Right cardiac atrium (tissue), 5 donors: ENCODE measurements around the gene BCR. TPM values are rescaled to one million over a fixed set of nuclear protein-coding genes. Genes with fewer than 3 reads are reported as not detected.

Experiments
- ATAC-seq, 2 donors: fragments of 200-7000 bp; cut with Tn5 transposase; one replicate each; pipeline versions ENCODE4 v1.8.0 to v1.9.1; 2020; ENCODE audit warnings: moderate library complexity in 2 of 2, mild to moderate bottlenecking in 1 of 2
- DNase-seq, 3 donors: peaks; one replicate each; pipeline ENCODE4 v3.0.0-alpha.2; 2020
- H3K27ac ChIP-seq: one replicate; pipeline ENCODE4 v1.5.1; 2013; ENCODE audit warnings: mild to moderate bottlenecking, low read length, control low read depth, moderate library complexity
- H3K27me3 ChIP-seq: one replicate; pipeline ENCODE4 v1.6.1; 2013; ENCODE audit not compliant: control insufficient read depth, insufficient read depth
- H3K4me1 ChIP-seq: one replicate; pipeline ENCODE4 v1.6.1; 2013; ENCODE audit warnings: low read length; ENCODE audit not compliant: control insufficient read depth, insufficient read depth
- H3K4me3 ChIP-seq: one replicate; pipeline ENCODE4 v1.5.1; 2013; ENCODE audit warnings: low read length, control low read depth
- H3K9me3 ChIP-seq: one replicate; pipeline ENCODE4 v1.6.1; 2013; ENCODE audit warnings: low read length; ENCODE audit not compliant: control insufficient read depth
- WGBS: extraction: QIAGEN DNeasy Blood & Tissue Kit; methylation state at CpG from one replicate; pipeline ENCODE4 v1.1.7; 2013; 5-methylcytosine and 5-hydroxymethylcytosine counted together
- intact Hi-C, 4 donors: fragments of 100-400 bp; cut with DNase I; formaldehyde crosslinking; loops; one replicate each; pipeline versions ENCODE4 v1.11.0 to v1.14.0; 2022 to 2023
- polyA plus RNA-seq: library from polyadenylated mRNA; stranded (reverse); fragments of 200-250 nt; gene quantifications from one replicate; pipeline ENCODE4 v1.2.3, GENCODE V29; 2013
- total RNA-seq, 4 donors: library from RNA; stranded (reverse); fragmentation: NEBNext Ultra II Directional; extraction: Animal tissue kit (Norgen Biotek cat#: 25700); gene quantifications; one replicate each; pipeline ENCODE4 v1.2.1, GENCODE V29; 2021
- donor health status: healthy with polysubstance abuse.
- donor health status: DM: no; HTN: yes; CAD: no.
- donor health status: DM: no; HTN: no; CAD: no.
- donor health status: DM: no; HTN: yes; CAD: no; lungs with severe emphysema.
- donor health status: DM: yes; HTN: yes; CAD: no.

The BCR gene
- total and polyA plus RNA-seq, 5 donors, result 18.3 to 48.0 (median 36.3) TPM

- intact Hi-C loops, result no loop called here
- no peaks in the 10 kb centered on the region for H3K9me3 ChIP-seq
- DNase-seq (peak in 1 of 3 donors; percentile 28), ATAC-seq (peak in 1 of 2 donors; percentile 5)
- no peak overlapping the region for H3K27ac ChIP-seq
- peaks cover 5% of the 10 kb centered on the region for H3K4me1 ChIP-seq
- no peak overlapping the region for H3K4me3 ChIP-seq
- WGBS, result 88% methylated on average over 8 of the region's 8 CpGs
- H3K27me3 ChIP-seq, result no peaks in the 10 kb centered on the region
Observed at GRCh38 chr22:23251445-23252093, 71.3 kb downstream of the BCR start.

GRCh38 chr22:23253475-23254055, 73.3 kb downstream of the BCR start:
- Histone ChIP-seq H3K27me3 (no peaks in the 10 kb centered on the region), H3K27ac (no peak overlapping the region), H3K4me3 (no peak overlapping the region), H3K9me3 (no peaks in the 10 kb centered on the region), H3K4me1 (peaks cover 14% of the 10 kb centered on the region)
- WGBS, result 93% methylated on average over 19 of the region's 19 CpGs
- DNase-seq, result peak in 2 of 3 donors; percentile 7 to 9
- intact Hi-C loops, result no loop called here
- no peak for ATAC-seq

GRCh38 chr22:23255506-23256170, 75.3 kb downstream of the BCR start:
- Histone ChIP-seq H3K9me3 (no peaks in the 10 kb centered on the region), H3K4me1 (peaks cover 14% of the 10 kb centered on the region), H3K27me3 (no peaks in the 10 kb centered on the region), H3K27ac (no peak overlapping the region), H3K4me3 (no peak overlapping the region)
- DNase-seq (no peak), ATAC-seq (no peak)
- WGBS, result 82% methylated on average over 8 of the region's 8 CpGs
- intact Hi-C loops, result no loop called here

- H3K4me3 ChIP-seq, result no peak overlapping the region
- ATAC-seq, result no peak
- peak overlapping the region; percentile 50 for H3K27ac ChIP-seq
- 93% methylated on average over 10 of the region's 10 CpGs for WGBS
- H3K9me3 ChIP-seq, result no peaks in the 10 kb centered on the region
- no peaks in the 10 kb centered on the region for H3K27me3 ChIP-seq
- intact Hi-C loops, result no loop called here
- DNase-seq, result no peak
- H3K4me1 ChIP-seq, result peaks cover 14% of the 10 kb centered on the region
Observed at GRCh38 chr22:23256171-23256932, 76.0 kb downstream of the BCR start.

GRCh38 chr22:23256986-23257888, 76.9 kb downstream of the BCR start:
- WGBS, result 50% methylated on average over 19 of the region's 19 CpGs
- intact Hi-C loops, result no loop called here

GRCh38 chr22:23257889-23258825, 77.8 kb downstream of the BCR start:
- intact Hi-C loops, result no loop called here
- H3K4me3 ChIP-seq, result no peak overlapping the region

More at GRCh38 chr22:23256986-23257888, 76.9 kb downstream of the BCR start:
- DNase-seq (peak; percentile 82 to 92 (median 85)), ATAC-seq (peak; percentile 91 to 94)
- peaks cover 14% of the 10 kb centered on the region for H3K4me1 ChIP-seq
- H3K27me3 ChIP-seq, result no peaks in the 10 kb centered on the region
- H3K9me3 ChIP-seq, result no peaks in the 10 kb centered on the region
- H3K27ac ChIP-seq, result peak overlapping the region; percentile 50
- H3K4me3 ChIP-seq, result no peak overlapping the region

GRCh38 chr22:23258826-23259170, 78.5 kb downstream of the BCR start:
- no peak for ATAC-seq
- Histone ChIP-seq H3K27ac (no peak overlapping the region), H3K4me1 (peaks cover 14% of the 10 kb centered on the region), H3K27me3 (no peaks in the 10 kb centered on the region), H3K9me3 (no peaks in the 10 kb centered on the region), H3K4me3 (no peak overlapping the region)
- 97% methylated on average over 11 of the region's 11 CpGs for WGBS
- intact Hi-C loops, result no loop called here
- no peak for DNase-seq

More at GRCh38 chr22:23257889-23258825, 77.8 kb downstream of the BCR start:
- no peak for DNase-seq
- Histone ChIP-seq H3K9me3 (no peaks in the 10 kb centered on the region), H3K27ac (no peak overlapping the region), H3K4me1 (peaks cover 14% of the 10 kb centered on the region), H3K27me3 (no peaks in the 10 kb centered on the region)
- 92% methylated on average over 15 of the region's 15 CpGs for WGBS
- no peak for ATAC-seq

- peak in 1 of 3 donors; percentile 45 for DNase-seq
- WGBS, result 97% methylated on average over 13 of the region's 13 CpGs
Observed at GRCh38 chr22:23259916-23260644, 79.8 kb downstream of the BCR start.

More at GRCh38 chr22:23259916-23260644, 79.8 kb downstream of the BCR start:
- peaks cover 16% of the 10 kb centered on the region for H3K4me1 ChIP-seq
- H3K27ac ChIP-seq, result no peak overlapping the region
- no peaks in the 10 kb centered on the region for H3K27me3 ChIP-seq
- H3K4me3 ChIP-seq, result no peak overlapping the region
- intact Hi-C loops, result no loop called here
- ATAC-seq, result no peak
- H3K9me3 ChIP-seq, result no peaks in the 10 kb centered on the region
